CD4-positive, alpha-beta memory T cell (primary cell): ENCODE results near the gene RND3. TPM values are rescaled to one million over a fixed set of nuclear protein-coding genes. Genes with fewer than 3 reads are reported as not detected.
A peak's percentile ranks its signal among the peaks of the same experiment; 100 is the strongest.

Experiments used
- CTCF ChIA-PET: fragments of 350-600 bp; sonication (Branson Sonifier 250); formaldehyde crosslinking; loops from one replicate; lab custom pipeline; 2021; ENCODE audit warnings: inconsistent platforms; ENCODE audit not compliant: partially characterized antibody; lab: Charles Lee
- POLR2A ChIA-PET: fragments of 350-600 bp; sonication (Branson Sonifier 250); formaldehyde crosslinking; loops from one replicate; lab custom pipeline; 2021; ENCODE audit not compliant: partially characterized antibody; lab: Charles Lee
- DNase-seq, 5 donors: peaks; one replicate each; pipeline versions ENCODE4 v3.0.0 to v3.0.0-alpha.2; 2020 to 2022; ENCODE audit warnings: mixed read lengths in 1 of 5
- H3K27ac ChIP-seq: one replicate; pipeline ENCODE4 v1.7.0; 2013; ENCODE audit warnings: low read depth, low read length
- H3K27me3 ChIP-seq: 2 replicates; pipeline ENCODE4 v1.7.0; 2013; ENCODE audit warnings: mild to moderate bottlenecking, low read length, moderate library complexity; ENCODE audit not compliant: insufficient read depth
- H3K36me3 ChIP-seq: 2 replicates; pipeline ENCODE4 v1.7.0; 2013; ENCODE audit warnings: mild to moderate bottlenecking, low read length, moderate library complexity; ENCODE audit not compliant: insufficient read depth
- H3K4me1 ChIP-seq: 2 replicates; pipeline ENCODE4 v1.7.0; 2013; ENCODE audit warnings: mild to moderate bottlenecking, low read length, moderate library complexity; ENCODE audit not compliant: insufficient read depth
- H3K4me3 ChIP-seq, 2 donors: one replicate each; pipeline ENCODE4 v1.7.0; 2013; ENCODE audit warnings: low read length in 2 of 2, mild to moderate bottlenecking in 1 of 2
- H3K9me3 ChIP-seq, 2 donors: one replicate each; pipeline ENCODE4 v1.7.0; 2013; ENCODE audit warnings: low read length in 2 of 2, control low read depth in 1 of 2; ENCODE audit not compliant: control insufficient read depth in 1 of 2
- H3K27ac Mint-ChIP-seq, 7 donors: one replicate each; pipeline ENCODE4 v1.8.0; 2020 to 2021; ENCODE audit warnings: mixed read lengths in 7 of 7, mild to moderate bottlenecking in 6 of 7, inconsistent platforms in 3 of 7, moderate library complexity in 3 of 7
- H3K27me3 Mint-ChIP-seq, 2 donors: one replicate each; pipeline ENCODE4 v1.8.0; 2020 to 2021; ENCODE audit warnings: mixed read lengths in 2 of 2
- H3K36me3 Mint-ChIP-seq, 2 donors: one replicate each; pipeline ENCODE4 v1.8.0; 2020 to 2021; ENCODE audit warnings: mixed read lengths in 2 of 2, inconsistent platforms in 1 of 2, mild to moderate bottlenecking in 1 of 2
- H3K4me1 Mint-ChIP-seq, 4 donors: one replicate each; pipeline ENCODE4 v1.8.0; 2020 to 2021; ENCODE audit warnings: mixed read lengths in 4 of 4, mild to moderate bottlenecking in 1 of 4
- H3K4me3 Mint-ChIP-seq, 8 donors: one replicate each; pipeline ENCODE4 v1.8.0; 2020 to 2021; ENCODE audit warnings: mixed read lengths in 8 of 8, mild to moderate bottlenecking in 7 of 8, moderate library complexity in 6 of 8, inconsistent platforms in 3 of 8
- H3K9me3 Mint-ChIP-seq, 8 donors: one replicate each; pipeline ENCODE4 v1.8.0; 2020 to 2021; ENCODE audit warnings: mixed read lengths in 8 of 8, mild to moderate bottlenecking in 5 of 8, inconsistent platforms in 3 of 8, moderate library complexity in 1 of 8
- intact Hi-C: fragments of 100-400 bp; cut with micrococcal nuclease; formaldehyde crosslinking; loops from one replicate; pipeline ENCODE4 v1.15.1; 2023
- polyA plus RNA-seq, 2 donors: library from polyadenylated mRNA; unstranded; fragments of 300-500 nt; fragmentation: Illumina TruSeq; gene quantifications; one replicate each; pipeline ENCODE4 v1.2.3, GENCODE V29; 2021
- total RNA-seq, 2 experiments: library from RNA; stranded (reverse); gene quantifications; one replicate each; pipeline ENCODE4 v1.2.3, GENCODE V29; 2021

RND3 gene
- total RNA-seq (not detected), polyA plus RNA-seq (not detected)

GRCh38 chr2:150487537-150488429 lies at the start of gene RND3:
TSS of gene RND3 (minus strand) at chr2:150487667. CDS start at chr2:150487417, 250 bp downstream.
- intact Hi-C loops = loop anchor here (2.0 kb wide), 1 partner anchor 891 kb away; no protein-coding TSS in a partner anchor
- no peak within 1 kb of the TSS for H3K27ac Mint-ChIP-seq
- Histone ChIP-seq H3K27me3 (peaks cover 5% of the 10 kb centered on the region), H3K4me3 (no peak within 1 kb of the TSS), H3K36me3 (no peaks in the 10 kb centered on the region), H3K27ac (no peak within 1 kb of the TSS), H3K9me3 (no peaks in the 10 kb centered on the region), H3K4me1 (no peaks in the 10 kb centered on the region)
- H3K27me3 Mint-ChIP-seq = peaks cover 28 to 44% of the 10 kb centered on the region in 2 donors
- peaks cover 0 to 2% (median 0%) of the 10 kb centered on the region in 8 donors for H3K9me3 Mint-ChIP-seq
- H3K4me3 Mint-ChIP-seq = peak within 1 kb of the TSS in 6 of 8 donors; percentile 9 to 75 (median 54)
- H3K36me3 Mint-ChIP-seq = no peaks in the 10 kb centered on the region
- DNase-seq = peak in 1 of 5 donors; percentile 1
- H3K4me1 Mint-ChIP-seq = peaks cover 4 to 21% (median 8%) of the 10 kb centered on the region in 4 donors
- ChIA-PET CTCF (no interaction called here), POLR2A (no interaction called here)

DNA sequence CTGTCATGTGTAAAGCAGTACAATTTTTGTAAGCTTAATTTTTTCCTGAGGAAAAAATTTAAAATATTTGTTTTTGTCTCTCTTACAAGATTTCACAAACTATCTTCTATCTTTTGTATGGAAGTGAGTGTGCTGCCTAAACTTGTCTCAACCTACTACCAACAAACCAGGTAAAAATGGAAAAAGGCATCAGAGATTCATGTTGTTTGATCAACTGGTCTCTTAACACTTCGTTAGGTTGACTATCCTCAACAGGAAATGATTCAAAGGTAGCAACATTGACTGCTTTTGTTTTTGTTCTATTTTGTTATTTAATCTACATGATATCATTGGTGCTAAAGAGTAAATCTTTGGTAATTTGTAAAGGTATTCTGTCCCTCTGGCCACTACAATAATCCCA lies 47.7 kb upstream of the RND3 start:
- CTCF ChIA-PET = no interaction called here
- H3K27ac Mint-ChIP-seq = no peak overlapping the region

GRCh38 chr2:150532879-150533278 lies 45.4 kb upstream of the RND3 start:
- DNase-seq = no peak
- no peak overlapping the region for H3K27ac Mint-ChIP-seq
- intact Hi-C loops = no loop called here
- no peak overlapping the region for H3K27ac ChIP-seq
- ChIA-PET POLR2A (no interaction called here), CTCF (no interaction called here)
- no peaks in the 10 kb centered on the region for H3K4me1 ChIP-seq
- H3K9me3 Mint-ChIP-seq = peaks cover 0 to 3% (median 0%) of the 10 kb centered on the region in 8 donors
- no peaks in the 10 kb centered on the region for H3K9me3 ChIP-seq
- H3K36me3 ChIP-seq = no peaks in the 10 kb centered on the region
- H3K36me3 Mint-ChIP-seq = no peaks in the 10 kb centered on the region
- no peak overlapping the region for H3K4me3 Mint-ChIP-seq
- no peak overlapping the region for H3K4me3 ChIP-seq
- no peaks in the 10 kb centered on the region for H3K27me3 ChIP-seq
- no peaks in the 10 kb centered on the region for H3K4me1 Mint-ChIP-seq
- no peaks in the 10 kb centered on the region for H3K27me3 Mint-ChIP-seq

More for the DNA sequence above, 47.7 kb upstream of the RND3 start:
- no peaks in the 10 kb centered on the region for H3K9me3 ChIP-seq
- no peaks in the 10 kb centered on the region for H3K27me3 ChIP-seq
- Mint-ChIP-seq H3K27me3 (no peaks in the 10 kb centered on the region), H3K9me3 (peaks cover 0 to 3% (median 0%) of the 10 kb centered on the region in 8 donors), H3K4me1 (no peaks in the 10 kb centered on the region), H3K4me3 (no peak overlapping the region), H3K36me3 (no peaks in the 10 kb centered on the region)
- intact Hi-C loops = no loop called here
- H3K36me3 ChIP-seq = no peaks in the 10 kb centered on the region
- POLR2A ChIA-PET = no interaction called here
- no peak for DNase-seq
- H3K4me3 ChIP-seq = no peak overlapping the region
- H3K4me1 ChIP-seq = no peaks in the 10 kb centered on the region
- H3K27ac ChIP-seq = no peak overlapping the region

DNA sequence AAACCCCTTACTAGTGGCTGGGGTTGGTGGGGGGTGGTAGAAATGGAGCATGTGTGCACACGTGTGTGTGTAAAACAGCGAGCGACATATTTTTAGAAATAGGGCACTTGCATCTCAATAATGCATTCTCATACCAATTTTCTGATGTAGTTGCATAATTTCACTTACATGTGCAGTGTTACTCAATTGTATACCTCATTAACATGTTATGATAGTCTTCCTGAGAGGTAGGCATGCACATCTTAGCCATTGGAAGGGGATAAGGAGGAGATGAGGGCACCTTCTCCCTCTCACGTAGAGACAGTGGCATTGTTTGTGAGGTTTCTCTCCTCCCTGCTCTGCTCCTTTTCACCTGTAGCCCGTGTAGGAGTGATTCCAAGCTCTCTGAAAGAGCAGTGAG lies 44.6 kb upstream of the RND3 start:
- peaks cover 0 to 3% (median 0%) of the 10 kb centered on the region in 8 donors for H3K9me3 Mint-ChIP-seq
- Histone ChIP-seq H3K4me3 (no peak overlapping the region), H3K27me3 (no peaks in the 10 kb centered on the region), H3K36me3 (no peaks in the 10 kb centered on the region), H3K27ac (no peak overlapping the region), H3K4me1 (no peaks in the 10 kb centered on the region), H3K9me3 (no peaks in the 10 kb centered on the region)
- H3K4me3 Mint-ChIP-seq = no peak overlapping the region
- H3K27me3 Mint-ChIP-seq = no peaks in the 10 kb centered on the region
- no peak overlapping the region for H3K27ac Mint-ChIP-seq
- intact Hi-C loops = no loop called here
- no peaks in the 10 kb centered on the region for H3K4me1 Mint-ChIP-seq
- POLR2A ChIA-PET = no interaction called here
- DNase-seq = no peak
- no peaks in the 10 kb centered on the region for H3K36me3 Mint-ChIP-seq
- CTCF ChIA-PET = no interaction called here

DNA sequence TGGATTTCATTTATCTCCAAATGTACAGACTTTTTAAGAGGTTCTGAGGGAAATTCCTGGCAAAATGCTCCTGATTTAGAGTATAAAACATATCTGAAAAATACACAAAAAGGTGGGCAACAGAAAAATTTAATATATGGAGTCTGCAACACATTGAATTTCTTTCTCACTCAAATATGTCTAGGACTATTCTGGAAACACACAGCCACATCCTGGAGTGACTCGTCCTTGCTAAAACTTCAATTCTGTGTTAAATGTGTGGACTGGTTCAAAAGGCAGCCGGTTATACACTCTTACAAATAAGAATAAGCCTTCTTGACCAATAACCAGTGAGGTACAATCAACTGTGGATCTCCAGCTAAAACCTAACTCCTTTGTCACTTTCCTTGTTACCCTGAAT lies 44.1 kb upstream of the RND3 start:
- Histone ChIP-seq H3K36me3 (no peaks in the 10 kb centered on the region), H3K9me3 (no peaks in the 10 kb centered on the region), H3K4me3 (no peak overlapping the region), H3K27me3 (no peaks in the 10 kb centered on the region), H3K4me1 (no peaks in the 10 kb centered on the region), H3K27ac (no peak overlapping the region)
- H3K27ac Mint-ChIP-seq = no peak overlapping the region
- H3K9me3 Mint-ChIP-seq = peaks cover 0 to 3% (median 0%) of the 10 kb centered on the region in 8 donors
- no peak for DNase-seq
- H3K4me3 Mint-ChIP-seq = no peak overlapping the region
- ChIA-PET CTCF (no interaction called here), POLR2A (no interaction called here)
- H3K4me1 Mint-ChIP-seq = no peaks in the 10 kb centered on the region
- H3K36me3 Mint-ChIP-seq = no peaks in the 10 kb centered on the region
- no peaks in the 10 kb centered on the region for H3K27me3 Mint-ChIP-seq
- intact Hi-C loops = no loop called here

DNA sequence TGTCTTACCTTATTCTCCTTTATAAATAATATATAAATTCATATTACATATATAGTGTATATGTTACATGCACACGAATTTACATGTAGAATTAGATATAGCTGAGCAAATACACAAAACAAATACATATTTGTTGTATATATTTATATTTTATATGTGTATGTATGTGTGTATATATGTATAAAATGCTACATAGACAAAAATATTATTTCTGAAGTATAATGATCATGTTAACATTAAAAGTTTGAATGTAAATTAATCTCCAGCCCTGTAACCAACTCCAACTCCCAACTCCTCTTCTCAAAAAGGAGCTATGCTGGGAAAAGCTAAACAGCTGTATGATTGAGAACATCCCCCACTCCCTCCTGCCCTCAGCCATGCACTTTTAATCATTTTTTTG lies 42.7 kb upstream of the RND3 start:
- Mint-ChIP-seq H3K36me3 (no peaks in the 10 kb centered on the region), H3K9me3 (no peaks in the 10 kb centered on the region), H3K4me3 (no peak overlapping the region), H3K27me3 (no peaks in the 10 kb centered on the region), H3K4me1 (no peaks in the 10 kb centered on the region), H3K27ac (no peak overlapping the region)
- no peak overlapping the region for H3K27ac ChIP-seq
- H3K27me3 ChIP-seq = no peaks in the 10 kb centered on the region
- ChIA-PET POLR2A (no interaction called here), CTCF (no interaction called here)
- intact Hi-C loops = no loop called here
- H3K9me3 ChIP-seq = no peaks in the 10 kb centered on the region
- no peaks in the 10 kb centered on the region for H3K36me3 ChIP-seq
- no peak for DNase-seq
- no peaks in the 10 kb centered on the region for H3K4me1 ChIP-seq
- no peak overlapping the region for H3K4me3 ChIP-seq

GRCh38 chr2:150528861-150529801 lies 41.7 kb upstream of the RND3 start:
- Mint-ChIP-seq H3K4me1 (no peaks in the 10 kb centered on the region), H3K27ac (no peak overlapping the region)

More at GRCh38 chr2:150528861-150529801, 41.7 kb upstream of the RND3 start:
- H3K27me3 Mint-ChIP-seq = no peaks in the 10 kb centered on the region
- DNase-seq = no peak
- no peak overlapping the region for H3K4me3 Mint-ChIP-seq
- no peaks in the 10 kb centered on the region for H3K36me3 Mint-ChIP-seq
- POLR2A ChIA-PET = no interaction called here
- H3K9me3 Mint-ChIP-seq = no peaks in the 10 kb centered on the region
- H3K36me3 ChIP-seq = no peaks in the 10 kb centered on the region
- H3K27ac ChIP-seq = no peak overlapping the region
- H3K4me1 ChIP-seq = no peaks in the 10 kb centered on the region
- CTCF ChIA-PET = no interaction called here
- no peaks in the 10 kb centered on the region for H3K27me3 ChIP-seq
- intact Hi-C loops = no loop called here
- H3K4me3 ChIP-seq = no peak overlapping the region
- H3K9me3 ChIP-seq = no peaks in the 10 kb centered on the region
